ENCODE data around the gene CD5L. TPM values are rescaled to one million over a fixed set of nuclear protein-coding genes. Genes with fewer than 3 reads are reported as not detected.

Gene CD5L
- total and polyA plus RNA-seq, 9 of the 15 experiments (the other 6 are each of a cell fraction or from before 2014, with no cell fraction given) = not detected

- no peak for FAIRE-seq
- Histone ChIP-seq H3K27me3 (ENCODE audit: control insufficient read depth in 2 of 2, insufficient read depth in 2 of 2, low read length in 2 of 2) (no peaks in the 10 kb centered on the region), H2AFZ (ENCODE audit: low read depth, low read length) (no peak overlapping the region), H3K4me3 (no peak overlapping the region), H3K4me1 (replicated peaks in 1 of 2; ENCODE audit: control insufficient read depth in 2 of 2, insufficient read depth in 2 of 2, low read length in 2 of 2) (no peaks in the 10 kb centered on the region), H4K20me1 (replicated peaks; ENCODE audit: control insufficient read depth, insufficient read depth, low read length) (no peaks in the 10 kb centered on the region), H3K27ac (ENCODE audit: extremely low read depth, low read depth, low read length) (no peak overlapping the region), H3K79me2 (ENCODE audit: control insufficient read depth, insufficient read depth, low read length) (no peaks in the 10 kb centered on the region), H3K36me3 (ENCODE audit: control insufficient read depth, insufficient read depth, low read length) (no peaks in the 10 kb centered on the region), H3K9me1 (ENCODE audit: control insufficient read depth, insufficient read depth, low read length) (no peaks in the 10 kb centered on the region), H3K9ac (ENCODE audit: insufficient read depth in 1 of 2, low read depth in 2 of 2, low read length in 2 of 2) (no peak overlapping the region), H3K4me2 (ENCODE audit: insufficient read depth, low read length) (no peak overlapping the region), H3K9me3 (replicated peaks; ENCODE audit: control insufficient read depth, insufficient read depth, low read depth, low read length) (no peaks in the 10 kb centered on the region)
- no peak for TF ChIP-seq MAZ (CRISPR knock-in tag; conservative IDR thresholded peaks at IDR 0.05 in 1 of 2, IDR thresholded peaks at IDR 0.05 in 1 of 2)
- no TSS peak for BruUV-seq (replicated peaks)
- ChIA-PET CTCF (ENCODE audit: low intra/inter-chr PET ratio) (no interaction called here), POLR2A (no interaction called here)
- in situ Hi-C loops (cut with MboI) = no loop called here
- ATAC-seq = no peak
- DNase-seq (ENCODE audit: extremely low read depth in 1 of 4, low spot score in 3 of 4) = no peak
- intact Hi-C loops (cut with micrococcal nuclease) = no loop called here
These were observed 28.9 kb upstream of the CD5L start for GRCh38 chr1:157870490-157870889.

- ChIA-PET POLR2A (no interaction called here), CTCF (ENCODE audit: low intra/inter-chr PET ratio) (no interaction called here)
- Histone ChIP-seq H3K9me3 (replicated peaks; ENCODE audit: control insufficient read depth, insufficient read depth, low read depth, low read length) (no peaks in the 10 kb centered on the region), H3K4me3 (no peak overlapping the region), H3K27ac (ENCODE audit: extremely low read depth, low read depth, low read length) (no peak overlapping the region), H3K4me2 (ENCODE audit: insufficient read depth, low read length) (no peak overlapping the region), H2AFZ (ENCODE audit: low read depth, low read length) (no peak overlapping the region), H3K79me2 (ENCODE audit: control insufficient read depth, insufficient read depth, low read length) (no peaks in the 10 kb centered on the region), H3K4me1 (replicated peaks in 1 of 2; ENCODE audit: control insufficient read depth in 2 of 2, insufficient read depth in 2 of 2, low read length in 2 of 2) (no peaks in the 10 kb centered on the region), H4K20me1 (replicated peaks; ENCODE audit: control insufficient read depth, insufficient read depth, low read length) (no peaks in the 10 kb centered on the region), H3K9ac (ENCODE audit: insufficient read depth in 1 of 2, low read depth in 2 of 2, low read length in 2 of 2) (no peak overlapping the region), H3K36me3 (ENCODE audit: control insufficient read depth, insufficient read depth, low read length) (no peaks in the 10 kb centered on the region), H3K9me1 (ENCODE audit: control insufficient read depth, insufficient read depth, low read length) (no peaks in the 10 kb centered on the region), H3K27me3 (ENCODE audit: control insufficient read depth in 2 of 2, insufficient read depth in 2 of 2, low read length in 2 of 2) (no peaks in the 10 kb centered on the region)
- FAIRE-seq (no peak), DNase-seq (ENCODE audit: extremely low read depth in 1 of 4, low spot score in 3 of 4) (no peak), ATAC-seq (no peak)
- intact Hi-C loops (cut with micrococcal nuclease) = no loop called here
- 9% methylated on average over 1 of the region's 1 CpG for WGBS (ENCODE audit: insufficient coverage, low coverage, missing lambda C conversion rate)
- in situ Hi-C loops (cut with MboI) = no loop called here
- TF ChIP-seq TCF7 (IDR thresholded peaks at IDR 0.05; ENCODE audit: borderline replicate concordance) (no peak), KDM4B (IDR thresholded peaks at IDR 0.05; ENCODE audit: borderline replicate concordance in 2 of 2, low read depth in 1 of 2) (no peak), ZFP36 (IDR thresholded peaks at IDR 0.05; ENCODE audit: low read depth, low read length, partially characterized antibody) (no peak), MAZ (CRISPR knock-in tag; conservative IDR thresholded peaks at IDR 0.05 in 1 of 2, IDR thresholded peaks at IDR 0.05 in 1 of 2) (no peak), KAT7 (CRISPR knock-in tag; IDR thresholded peaks at IDR 0.05; ENCODE audit: borderline replicate concordance) (no peak), RB1 (IDR thresholded peaks at IDR 0.05; ENCODE audit: low read depth) (no peak), ZMIZ1 (IDR thresholded peaks at IDR 0.05; ENCODE audit: low read depth in 2 of 2, low read length in 2 of 2) (no peak), CHAMP1 (IDR thresholded peaks at IDR 0.05) (no peak), SP2 (IDR thresholded peaks at IDR 0.05; ENCODE audit: extremely low read depth, low read depth, low read length, poor library complexity, severe bottlenecking) (no peak), ZNF561 (CRISPR knock-in tag; conservative IDR thresholded peaks at IDR 0.05) (no peak)
- BruUV-seq (replicated peaks) = no TSS peak
These were observed 27.0 kb upstream of the CD5L start for GRCh38 chr1:157868654-157869053.

Data from K562 (cell line).